K562 (cell line): ENCODE measurements around the gene BPIFB2. TPM values are rescaled to one million over a fixed set of nuclear protein-coding genes. Genes with fewer than 3 reads are reported as not detected.

ENCODE experiments used
- ATAC-seq: fragments of 200-7000 bp; cut with Tn5 transposase; 3 replicates; pipeline ENCODE4 v1.9.1; 2020; ENCODE audit warnings: moderate library complexity
- BruUV-seq: library from RNA; stranded (reverse); fragments of 400-500 nt; replicated peaks from 2 replicates; lab custom pipeline; 2021; lab: Mats Ljungman, UMichigan
- CTCF ChIA-PET: fragments of 300-600 bp; formaldehyde crosslinking; extraction: SDS; loops from one replicate; lab custom pipeline; 2021; ENCODE audit warnings: low intra/inter-chr PET ratio; lab: Yijun Ruan, JAX
- POLR2A ChIA-PET: fragments of 300-600, 350-650 bp; sonication (Branson Sonifier 250); formaldehyde crosslinking; extraction: SDS; loops from one replicate; lab custom pipeline; 2021; ENCODE audit warnings: antibody characterized with exemption, inconsistent platforms; lab: Yijun Ruan, JAX
- DNase-seq, 4 experiments: peaks; one replicate each; pipeline versions ENCODE4 v3.0.0 to v3.0.0-alpha.2; 2011 to 2018; ENCODE audit warnings: low spot score in 3 of 4, mixed read lengths in 3 of 4; ENCODE audit errors: extremely low read depth in 1 of 4
- FAIRE-seq: peaks from 2 replicates; lab custom pipeline; 2011; peaks lifted over from hg19 to GRCh38; lab: Jason Lieb, UNC
- H2AFZ ChIP-seq: 2 replicates; pipeline ENCODE4 v1.6.0; 2011; ENCODE audit warnings: low read depth, low read length, control low read depth, inconsistent platforms
- H3K27ac ChIP-seq: fragments of 200-600 bp; 3 replicates; pipeline ENCODE4 v1.8.0; 2011; ENCODE audit warnings: low read depth, mild to moderate bottlenecking, control low read depth, inconsistent platforms, low read length, moderate library complexity, mixed read lengths; ENCODE audit errors: extremely low read depth
- H3K27me3 ChIP-seq, 2 experiments: fragments of 300-600 bp in 1 of 2; 2 replicates in 1 of 2; 3 replicates in 1 of 2; pipeline versions ENCODE4 v1.6.0 to v1.8.0; 2011; ENCODE audit warnings: inconsistent platforms in 2 of 2, low read length in 2 of 2, mild to moderate bottlenecking in 1 of 2, mixed read lengths in 1 of 2, moderate library complexity in 1 of 2; ENCODE audit not compliant: control insufficient read depth in 2 of 2, insufficient read depth in 2 of 2
- H3K36me3 ChIP-seq: fragments of 300-600 bp; 3 replicates; pipeline ENCODE4 v1.8.0; 2011; ENCODE audit warnings: mild to moderate bottlenecking, low read length, inconsistent platforms; ENCODE audit not compliant: control insufficient read depth, insufficient read depth
- H3K4me1 ChIP-seq, 2 experiments: fragments of 200-600 bp in 1 of 2; replicated peaks in 1 of 2; 2 replicates in 1 of 2; 3 replicates in 1 of 2; pipeline versions ENCODE4 v1.5.1 to v1.8.0; 2011; ENCODE audit warnings: inconsistent platforms in 2 of 2, low read length in 2 of 2, mild to moderate bottlenecking in 1 of 2, mixed read lengths in 1 of 2, moderate library complexity in 1 of 2; ENCODE audit not compliant: control insufficient read depth in 2 of 2, insufficient read depth in 2 of 2
- H3K4me2 ChIP-seq: 2 replicates; pipeline ENCODE4 v1.6.1; 2011; ENCODE audit warnings: low read length, control low read depth, inconsistent platforms, mixed read lengths; ENCODE audit not compliant: insufficient read depth
- H3K4me3 ChIP-seq: fragments of 200-600 bp; sonication (generic), shearing (Covaris generic); 2 replicates; pipeline ENCODE4 v1.5.1; 2016; ENCODE audit warnings: control low read depth, inconsistent platforms
- H3K79me2 ChIP-seq: fragments of 200-600 bp; 3 replicates; pipeline ENCODE4 v1.8.0; 2011; ENCODE audit warnings: low read length, inconsistent platforms; ENCODE audit not compliant: control insufficient read depth, insufficient read depth
- H3K9ac ChIP-seq, 2 experiments: 2 replicates each; pipeline versions ENCODE4 v1.6.0 to v1.6.1; 2011; ENCODE audit warnings: low read depth in 2 of 2, low read length in 2 of 2, control low read depth in 1 of 2, inconsistent platforms in 1 of 2, mild to moderate bottlenecking in 1 of 2, mixed read lengths in 1 of 2; ENCODE audit not compliant: insufficient read depth in 1 of 2
- H3K9me1 ChIP-seq: one replicate; pipeline ENCODE4 v1.6.0; 2011; ENCODE audit warnings: inconsistent platforms, mild to moderate bottlenecking, low read length, moderate library complexity; ENCODE audit not compliant: control insufficient read depth, insufficient read depth
- H3K9me3 ChIP-seq: replicated peaks from 2 replicates; pipeline ENCODE4 v1.5.1; 2011; ENCODE audit warnings: low read depth, low read length, inconsistent platforms; ENCODE audit not compliant: control insufficient read depth, insufficient read depth
- H4K20me1 ChIP-seq: replicated peaks from 2 replicates; pipeline ENCODE4 v1.6.1; 2011; ENCODE audit warnings: low read length, inconsistent platforms, mixed read lengths; ENCODE audit not compliant: control insufficient read depth, insufficient read depth
- MLLT1 ChIP-seq, 2 experiments: fragments of 450-650 bp; IDR thresholded peaks; 2 replicates each; pipeline ENCODE4 v1.6.1; 2016
- ZBTB17 ChIP-seq: fragments of 450-650 bp; formaldehyde crosslinking; IDR thresholded peaks from 2 replicates; pipeline ENCODE4 v1.4.0; 2020; ENCODE audit warnings: mild to moderate bottlenecking
- ZBTB40 ChIP-seq, 2 experiments: fragments of 450-650 bp in 1 of 2; sonication (generic) in 1 of 2; formaldehyde crosslinking in 1 of 2; IDR thresholded peaks; 2 replicates each; pipeline versions ENCODE4 v1.7.1 to v1.9.0; 2016 to 2022; ENCODE audit warnings: inconsistent platforms in 1 of 2, mild to moderate bottlenecking in 1 of 2, missing genetic modification reagents in 1 of 2
- whole genome bisulfite sequencing: fragments of 100-300 bp; shearing (Covaris generic); methylation state at CpG from one replicate; pipeline ENCODE4 v1.1.6; 2016; ENCODE audit warnings: low coverage, mixed read lengths; ENCODE audit not compliant: insufficient coverage; ENCODE audit errors: missing lambda C conversion rate; 5-methylcytosine and 5-hydroxymethylcytosine counted together
- in situ Hi-C: fragments of 300-500 bp; cut with MboI; formaldehyde crosslinking; loops from 4 replicates; pipeline ENCODE4 v1.15.0; 2018; ENCODE audit warnings: inconsistent platforms, mixed read lengths
- intact Hi-C: fragments of 100-400 bp; cut with micrococcal nuclease; formaldehyde crosslinking; loops from 2 replicates; pipeline ENCODE4 v1.14.2; 2022
- polyA plus RNA-seq, 8 experiments: library from polyadenylated mRNA; depleted of rRNA in 4 of 8; stranded (reverse) in 5 of 8; unstranded in 3 of 8; fragments of >200 nt; fragmentation: Nextera tagmentation in 2 of 8; fragmentation: Illumina TruSeq in 1 of 8; extraction: Ambion mirVana in 2 of 8; extraction: Trizol in 1 of 8; gene quantifications; 2 replicates each; pipeline versions ENCODE4 v1.2.1 to v1.2.3, GENCODE V29; 2011 to 2014; ENCODE audit warnings: inconsistent platforms in 1 of 8, missing spikeins in 1 of 8
- total RNA-seq, 7 experiments: library from RNA; depleted of rRNA in 6 of 7; stranded (reverse); fragments of >200 nt in 6 of 7; fragmentation: Illumina TruSeq in 2 of 7; extraction: Trizol in 2 of 7; gene quantifications; 2 replicates each; pipeline versions ENCODE4 v1.2.1 to v1.2.3, GENCODE V29; 2011 to 2021; ENCODE audit warnings: low replicate concordance in 1 of 7

Gene BPIFB2
- total and polyA plus RNA-seq, 9 of the 15 experiments (the other 6 are each of a cell fraction or from before 2014, with no cell fraction given) = not detected

GRCh38 chr20:33034901-33035492, 27.5 kb downstream of the BPIFB2 start:
- TF ChIP-seq ZBTB17 (CRISPR knock-in tag) (peak; percentile 85), ZBTB40 (IDR thresholded peaks at IDR 0.05) (no peak), ZBTB40 (CRISPR knock-in tag; IDR thresholded peaks at IDR 0.05) (no peak), MLLT1 (IDR thresholded peaks at IDR 0.05) (0 out of 4 replicates have a peak, but pooled peaks of 1 of the 2 experiments have one; percentile 34)
- H3K4me1 ChIP-seq = peaks cover 0 to 3% of the 10 kb centered on the region in 2 experiments; a peak in 1 of 5 replicates
- WGBS = 3% methylated on average over 6 of the region's 6 CpGs
- no peaks in the 10 kb centered on the region for H3K36me3 ChIP-seq
- no peak overlapping the region for H3K4me2 ChIP-seq
- no peak overlapping the region for H3K4me3 ChIP-seq
- DNase-seq = no peak
- no peak overlapping the region for H2AFZ ChIP-seq
- no peaks in the 10 kb centered on the region for H3K9me1 ChIP-seq
- no peaks in the 10 kb centered on the region for H3K79me2 ChIP-seq
- ChIA-PET CTCF (no interaction called here), POLR2A (interaction anchor here (1.1 to 1.2 kb wide), 2 partner anchors 39 to 45 kb away, joined by 3 read pairs; no protein-coding TSS in a partner anchor)
- no peak overlapping the region for H3K27ac ChIP-seq
- no peaks in the 10 kb centered on the region for H3K9me3 ChIP-seq
- intact Hi-C loops (no loop called here), in situ Hi-C loops (no loop called here)
- no peak for ATAC-seq
- no peak overlapping the region for H3K9ac ChIP-seq
- peaks cover 0 to 37% of the 10 kb centered on the region in 2 experiments; a peak in 2 of 5 replicates for H3K27me3 ChIP-seq
- BruUV-seq = no TSS peak
- FAIRE-seq = no peak
- no peaks in the 10 kb centered on the region; the same call in 1 of the 2 replicates for H4K20me1 ChIP-seq
